Neural cell (in vitro differentiated cells): Measurements from ENCODE around the gene DHX8. TPM values are rescaled to one million over a fixed set of nuclear protein-coding genes. Genes with fewer than 3 reads are reported as not detected.
"Not testable (repeated sequence)": the region's sequence is repeated elsewhere in the genome, so short reads cannot be mapped to it uniquely, and the experiment has no call there.

Experiments
- H2AFZ ChIP-seq: fragments of 200-600, 300-800 bp; sonication (generic), shearing (Covaris generic); 2 replicates; pipeline ENCODE4 v1.6.0; 2014; ENCODE audit warnings: low read depth, mild to moderate bottlenecking, antibody characterized with exemption, low read length, moderate library complexity
- H3F3A ChIP-seq: fragments of 200-600 bp; shearing (Covaris generic); 2 replicates; pipeline ENCODE4 v1.6.1; 2016; ENCODE audit warnings: mild to moderate bottlenecking, moderate library complexity, mixed read lengths, antibody characterized with exemption, low read length; ENCODE audit not compliant: insufficient read depth, poor library complexity, severe bottlenecking
- H3K27ac ChIP-seq: fragments of 200-600, 300-800 bp; sonication (generic), shearing (Covaris generic); 2 replicates; pipeline ENCODE4 v1.5.1; 2014; ENCODE audit warnings: mild to moderate bottlenecking, low read length, moderate library complexity
- H3K27me3 ChIP-seq: fragments of 300-800, 200-600 bp; sonication (generic), shearing (Covaris generic); 2 replicates; pipeline ENCODE4 v1.6.0; 2014; ENCODE audit warnings: mild to moderate bottlenecking, low read depth, low read length, moderate library complexity; ENCODE audit not compliant: insufficient read depth
- H3K36me3 ChIP-seq: fragments of 300-800, 200-600 bp; sonication (generic), shearing (Covaris generic); 2 replicates; pipeline ENCODE4 v1.5.1; 2014; ENCODE audit warnings: mild to moderate bottlenecking, antibody characterized with exemption, low read length, moderate library complexity; ENCODE audit not compliant: insufficient read depth
- H3K4me2 ChIP-seq: fragments of 300-800, 200-600 bp; sonication (generic), shearing (Covaris generic); 2 replicates; pipeline ENCODE4 v1.6.0; 2014; ENCODE audit warnings: mild to moderate bottlenecking, low read length
- H3K4me3 ChIP-seq: fragments of 300-800, 200-600 bp; sonication (generic), shearing (Covaris generic); 2 replicates; pipeline ENCODE4 v1.5.1; 2014; ENCODE audit warnings: mild to moderate bottlenecking, low read length, moderate library complexity
- H3K79me2 ChIP-seq: fragments of 200-600 bp; shearing (Covaris generic); replicated peaks from 2 replicates; pipeline ENCODE4 v1.6.0; 2014; ENCODE audit warnings: mild to moderate bottlenecking, low read length, moderate library complexity; ENCODE audit not compliant: insufficient read depth
- H3K9ac ChIP-seq: fragments of 300-800, 200-600 bp; sonication (generic), shearing (Covaris generic); 2 replicates; pipeline ENCODE4 v1.6.1; 2016; ENCODE audit warnings: mild to moderate bottlenecking, low read length, mixed read lengths
- H3K9me2 ChIP-seq: fragments of 200-600 bp; shearing (Covaris generic); 2 replicates; pipeline ENCODE4 v1.6.1; 2016; ENCODE audit warnings: mild to moderate bottlenecking, low read length, mixed read lengths; ENCODE audit not compliant: insufficient read depth
- H3K9me3 ChIP-seq: fragments of 200-600, 300-800 bp; sonication (generic), shearing (Covaris generic); 2 replicates; pipeline ENCODE4 v1.6.1; 2016; ENCODE audit warnings: mild to moderate bottlenecking, mixed run types, low read length, moderate library complexity, mixed read lengths
- H4K20me1 ChIP-seq: fragments of 200-600 bp; shearing (Covaris generic); 2 replicates; pipeline ENCODE4 v1.6.1; 2016; ENCODE audit warnings: mild to moderate bottlenecking, mixed run types; ENCODE audit not compliant: insufficient read depth
- EP300 ChIP-seq: fragments of 450-650 bp; conservative IDR thresholded peaks from 2 replicates; pipeline ENCODE4 v1.6.1; 2014; ENCODE audit warnings: antibody characterized with exemption, mild to moderate bottlenecking, moderate library complexity; ENCODE audit not compliant: poor library complexity, severe bottlenecking
- EZH2 ChIP-seq: fragments of 200-600, 300-800 bp; shearing (Covaris generic), sonication (generic); IDR thresholded peaks from 2 replicates; pipeline ENCODE4 v1.6.1; 2014; ENCODE audit warnings: antibody characterized with exemption, low read length, borderline replicate concordance, mild to moderate bottlenecking; ENCODE audit not compliant: insufficient read depth, poor library complexity, severe bottlenecking
- MXI1 ChIP-seq: fragments of 450-650 bp; conservative IDR thresholded peaks from 2 replicates; pipeline ENCODE4 v1.6.1; 2014; ENCODE audit warnings: antibody characterized with exemption, mild to moderate bottlenecking; ENCODE audit not compliant: poor library complexity, severe bottlenecking
- POLR2AphosphoS5 ChIP-seq: IDR thresholded peaks from 2 replicates; pipeline ENCODE4 v1.6.1; 2012
- RAD21 ChIP-seq: fragments of 450-650 bp; conservative IDR thresholded peaks from 2 replicates; pipeline ENCODE4 v1.6.1; 2014; ENCODE audit warnings: antibody characterized with exemption, mild to moderate bottlenecking, moderate library complexity
- SMC3 ChIP-seq: fragments of 450-650 bp; conservative IDR thresholded peaks from 2 replicates; pipeline ENCODE4 v1.6.1; 2014; ENCODE audit warnings: antibody characterized with exemption, mild to moderate bottlenecking, moderate library complexity; ENCODE audit not compliant: poor library complexity
- TAF1 ChIP-seq: IDR thresholded peaks from 2 replicates; pipeline ENCODE4 v1.6.1; 2012; ENCODE audit warnings: low read depth
- polyA plus RNA-seq: library from polyadenylated mRNA; depleted of rRNA; stranded (reverse); fragments of >200 nt; gene quantifications from 2 replicates; pipeline ENCODE4 v1.2.3, GENCODE V29; 2014
- TF ChIP-seq, protein P1 (sequence below): fragments of 450-650 bp; IDR thresholded peaks from 2 replicates; pipeline ENCODE4 v1.5.1; 2014; ENCODE audit warnings: antibody characterized with exemption, mild to moderate bottlenecking, moderate library complexity; ENCODE audit not compliant: poor library complexity, severe bottlenecking
- TF ChIP-seq, protein P2 (sequence below): IDR thresholded peaks from 2 replicates; pipeline ENCODE4 v1.6.1; 2012; ENCODE audit warnings: borderline replicate concordance

DHX8 gene
- polyA plus RNA-seq, 1 donor from 2014 or later: 19.4 TPM

DNA sequence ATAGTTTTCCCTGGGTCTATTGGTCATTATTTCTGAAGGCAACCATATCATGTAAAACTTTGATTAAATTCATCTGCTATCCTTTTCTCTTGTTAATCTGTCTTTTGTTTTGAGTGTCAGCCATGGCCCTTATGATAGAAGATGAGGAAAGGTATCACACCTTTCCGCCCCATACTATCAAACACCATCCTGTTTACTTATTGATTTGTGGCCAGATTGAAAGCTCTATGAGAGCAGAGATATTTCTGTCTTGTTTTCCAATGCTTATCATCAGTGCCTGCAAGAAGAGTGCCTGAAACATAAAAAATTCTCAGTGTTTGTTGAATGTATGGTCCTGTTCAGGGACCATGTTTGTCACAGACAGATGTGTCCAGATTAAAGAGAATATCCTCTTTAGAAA lies 22.6 kb upstream of the DHX8 start:
- Histone ChIP-seq H3K27me3 (no peaks in the 10 kb centered on the region), H3K79me2 (no peaks in the 10 kb centered on the region), H3K4me2 (no peak overlapping the region), H3K27ac (no peak overlapping the region), H3F3A (no peaks in the 10 kb centered on the region), H3K4me3 (no peak overlapping the region), H3K9me3 (no peaks in the 10 kb centered on the region), H3K9me2 (no peaks in the 10 kb centered on the region), H2AFZ (no peak overlapping the region), H3K36me3 (no peaks in the 10 kb centered on the region), H3K9ac (no peak overlapping the region), H4K20me1 (no peaks in the 10 kb centered on the region)
- no peak for TF ChIP-seq MXI1
- no peak for TF ChIP-seq SMC3
- no peak for TF ChIP-seq TAF1
- no peak for TF ChIP-seq POLR2AphosphoS5
- no peak for TF ChIP-seq EP300
- TF ChIP-seq, protein P1, sequence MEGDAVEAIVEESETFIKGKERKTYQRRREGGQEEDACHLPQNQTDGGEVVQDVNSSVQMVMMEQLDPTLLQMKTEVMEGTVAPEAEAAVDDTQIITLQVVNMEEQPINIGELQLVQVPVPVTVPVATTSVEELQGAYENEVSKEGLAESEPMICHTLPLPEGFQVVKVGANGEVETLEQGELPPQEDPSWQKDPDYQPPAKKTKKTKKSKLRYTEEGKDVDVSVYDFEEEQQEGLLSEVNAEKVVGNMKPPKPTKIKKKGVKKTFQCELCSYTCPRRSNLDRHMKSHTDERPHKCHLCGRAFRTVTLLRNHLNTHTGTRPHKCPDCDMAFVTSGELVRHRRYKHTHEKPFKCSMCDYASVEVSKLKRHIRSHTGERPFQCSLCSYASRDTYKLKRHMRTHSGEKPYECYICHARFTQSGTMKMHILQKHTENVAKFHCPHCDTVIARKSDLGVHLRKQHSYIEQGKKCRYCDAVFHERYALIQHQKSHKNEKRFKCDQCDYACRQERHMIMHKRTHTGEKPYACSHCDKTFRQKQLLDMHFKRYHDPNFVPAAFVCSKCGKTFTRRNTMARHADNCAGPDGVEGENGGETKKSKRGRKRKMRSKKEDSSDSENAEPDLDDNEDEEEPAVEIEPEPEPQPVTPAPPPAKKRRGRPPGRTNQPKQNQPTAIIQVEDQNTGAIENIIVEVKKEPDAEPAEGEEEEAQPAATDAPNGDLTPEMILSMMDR: no peak
- no peak for TF ChIP-seq RAD21
- TF ChIP-seq EZH2: no peak
- TF ChIP-seq, protein P2, sequence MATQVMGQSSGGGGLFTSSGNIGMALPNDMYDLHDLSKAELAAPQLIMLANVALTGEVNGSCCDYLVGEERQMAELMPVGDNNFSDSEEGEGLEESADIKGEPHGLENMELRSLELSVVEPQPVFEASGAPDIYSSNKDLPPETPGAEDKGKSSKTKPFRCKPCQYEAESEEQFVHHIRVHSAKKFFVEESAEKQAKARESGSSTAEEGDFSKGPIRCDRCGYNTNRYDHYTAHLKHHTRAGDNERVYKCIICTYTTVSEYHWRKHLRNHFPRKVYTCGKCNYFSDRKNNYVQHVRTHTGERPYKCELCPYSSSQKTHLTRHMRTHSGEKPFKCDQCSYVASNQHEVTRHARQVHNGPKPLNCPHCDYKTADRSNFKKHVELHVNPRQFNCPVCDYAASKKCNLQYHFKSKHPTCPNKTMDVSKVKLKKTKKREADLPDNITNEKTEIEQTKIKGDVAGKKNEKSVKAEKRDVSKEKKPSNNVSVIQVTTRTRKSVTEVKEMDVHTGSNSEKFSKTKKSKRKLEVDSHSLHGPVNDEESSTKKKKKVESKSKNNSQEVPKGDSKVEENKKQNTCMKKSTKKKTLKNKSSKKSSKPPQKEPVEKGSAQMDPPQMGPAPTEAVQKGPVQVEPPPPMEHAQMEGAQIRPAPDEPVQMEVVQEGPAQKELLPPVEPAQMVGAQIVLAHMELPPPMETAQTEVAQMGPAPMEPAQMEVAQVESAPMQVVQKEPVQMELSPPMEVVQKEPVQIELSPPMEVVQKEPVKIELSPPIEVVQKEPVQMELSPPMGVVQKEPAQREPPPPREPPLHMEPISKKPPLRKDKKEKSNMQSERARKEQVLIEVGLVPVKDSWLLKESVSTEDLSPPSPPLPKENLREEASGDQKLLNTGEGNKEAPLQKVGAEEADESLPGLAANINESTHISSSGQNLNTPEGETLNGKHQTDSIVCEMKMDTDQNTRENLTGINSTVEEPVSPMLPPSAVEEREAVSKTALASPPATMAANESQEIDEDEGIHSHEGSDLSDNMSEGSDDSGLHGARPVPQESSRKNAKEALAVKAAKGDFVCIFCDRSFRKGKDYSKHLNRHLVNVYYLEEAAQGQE: no peak

DNA sequence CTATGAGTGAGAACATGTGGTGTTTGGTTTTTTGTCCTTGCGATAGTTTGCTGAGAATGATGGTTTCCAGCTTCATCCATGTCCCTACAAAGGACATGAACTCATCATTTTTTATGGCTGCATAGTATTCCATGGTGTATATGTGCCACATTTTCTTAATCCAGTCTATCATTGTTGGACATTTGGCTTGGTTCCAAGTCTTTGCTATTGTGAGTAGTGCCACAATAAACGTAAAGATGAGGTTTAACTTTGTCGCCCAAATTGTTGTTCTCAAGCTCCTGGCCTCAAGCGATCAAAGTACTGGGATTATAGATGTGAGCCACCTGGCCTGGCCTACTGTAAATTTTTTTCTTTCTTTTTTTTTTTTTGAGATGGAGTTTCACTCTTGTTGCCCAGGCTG lies 21.2 kb upstream of the DHX8 start:
- not testable (repeated sequence) for H3K9me2 ChIP-seq, H3K79me2 ChIP-seq, H3K4me2 ChIP-seq, H3K4me3 ChIP-seq, H2AFZ ChIP-seq, H3K27me3 ChIP-seq, H3K36me3 ChIP-seq, H3K27ac ChIP-seq, H4K20me1 ChIP-seq, H3K9ac ChIP-seq, H3K9me3 ChIP-seq, H3F3A ChIP-seq

DNA sequence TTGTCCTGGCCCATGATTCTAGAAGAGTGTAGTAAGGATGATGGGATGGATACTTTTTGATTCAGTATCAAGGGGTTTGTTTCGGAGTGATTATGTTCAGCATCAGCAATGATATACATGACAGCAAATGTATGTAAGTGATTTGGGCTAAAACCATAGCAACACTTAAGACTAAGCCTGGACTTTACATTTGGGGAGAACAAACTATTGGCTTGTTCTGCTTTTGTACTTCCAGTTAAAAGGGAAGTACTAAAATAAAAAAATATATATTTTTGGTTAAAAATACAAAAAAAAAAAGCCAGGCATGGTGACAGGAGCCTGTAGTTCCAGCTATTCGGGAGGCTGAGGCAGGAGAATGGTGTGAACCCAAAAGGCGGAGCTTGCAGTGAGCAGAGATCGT lies 20.5 kb upstream of the DHX8 start:
- Histone ChIP-seq H3K36me3 (no peaks in the 10 kb centered on the region), H3K9ac (no peak overlapping the region), H3K27me3 (no peaks in the 10 kb centered on the region), H3K9me3 (no peaks in the 10 kb centered on the region), H4K20me1 (no peaks in the 10 kb centered on the region), H3K79me2 (no peaks in the 10 kb centered on the region), H3K4me3 (no peak overlapping the region), H3F3A (no peaks in the 10 kb centered on the region), H3K4me2 (no peak overlapping the region), H3K9me2 (no peaks in the 10 kb centered on the region), H2AFZ (no peak overlapping the region), H3K27ac (no peak overlapping the region)
- TF ChIP-seq MXI1 (no peak), SMC3 (no peak)
